ENCODE measurements around the gene RRAGC.
"Not testable (repeated sequence)": the region's sequence is repeated elsewhere in the genome, so short reads cannot be mapped to it uniquely, and the experiment has no call there.

DNA sequence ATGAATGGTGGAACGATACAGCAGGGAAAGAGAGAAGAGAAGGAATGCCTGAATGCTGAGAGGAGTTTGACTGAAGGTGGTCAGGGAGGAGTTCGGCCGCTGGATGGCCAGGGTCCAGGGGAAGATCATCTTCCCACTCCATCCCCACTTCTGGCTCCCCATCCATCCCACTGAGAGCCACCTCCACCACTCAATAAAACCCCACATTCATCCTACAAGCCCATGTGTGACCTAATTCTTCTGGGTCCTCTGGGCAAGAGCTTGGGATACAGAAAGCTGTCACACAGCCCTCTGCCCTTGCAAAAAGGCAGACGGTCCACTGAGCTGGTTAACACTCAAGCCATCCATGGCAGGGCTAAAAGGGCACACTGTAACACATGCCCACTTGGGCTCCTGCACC lies 48.1 kb downstream of the RRAGC start:
- TF ChIP-seq CTCF, POLR2A (IDR thresholded peaks at IDR 0.05): not testable (repeated sequence)

Data from right lobe of liver (tissue), 4 donors.